HG02610 (cell line): ENCODE data around the gene NMNAT3.

ENCODE experiments used
- ATAC-seq: cut with Tn5 transposase; IDR thresholded peaks from one replicate; pipeline ENCODE4 v1.9.1; 2021; ENCODE audit warnings: mild to moderate bottlenecking, moderate library complexity; ENCODE audit not compliant: unreplicated experiment

Gene NMNAT3

DNA sequence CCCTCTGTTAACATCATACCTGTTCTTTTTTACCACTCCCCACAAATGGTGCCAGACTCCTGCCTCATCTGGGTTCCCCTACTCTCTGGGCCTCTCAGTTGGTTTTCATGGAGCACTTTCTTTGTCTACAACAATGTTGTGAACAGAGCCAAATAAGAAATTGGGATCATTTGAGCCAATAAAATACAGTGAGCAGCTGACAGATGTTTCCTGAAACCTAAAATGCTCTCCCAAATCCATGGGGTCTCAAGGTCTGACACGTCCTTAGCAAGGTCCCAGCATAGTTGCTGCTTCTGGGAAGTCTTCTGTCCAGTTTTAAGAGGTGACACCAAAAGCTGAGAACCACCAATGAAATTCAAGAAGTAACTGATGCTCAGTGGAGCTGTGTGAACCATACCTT is 1.7 kb downstream of the NMNAT3 start:
- ATAC-seq: no peak

DNA sequence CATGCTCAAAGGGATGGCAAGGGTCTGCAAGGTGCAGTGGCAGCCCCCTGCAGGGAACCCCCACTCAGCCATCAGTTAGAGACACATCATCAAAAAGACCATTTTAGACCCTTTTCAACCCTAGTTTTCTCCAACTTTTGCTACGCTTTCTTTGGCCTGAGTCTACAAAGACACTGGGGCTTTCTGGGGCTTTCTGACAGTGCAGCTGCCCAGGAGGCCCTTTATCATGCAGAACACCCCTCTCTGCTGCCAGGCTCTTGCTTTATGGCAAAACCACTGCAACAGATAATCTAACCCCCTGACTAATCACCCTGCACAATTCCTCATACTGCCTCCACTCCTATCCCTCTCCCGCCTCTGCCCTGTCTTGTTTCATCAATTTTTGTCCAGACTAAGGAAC is 2.4 kb downstream of the NMNAT3 start:
- no peak for ATAC-seq

DNA sequence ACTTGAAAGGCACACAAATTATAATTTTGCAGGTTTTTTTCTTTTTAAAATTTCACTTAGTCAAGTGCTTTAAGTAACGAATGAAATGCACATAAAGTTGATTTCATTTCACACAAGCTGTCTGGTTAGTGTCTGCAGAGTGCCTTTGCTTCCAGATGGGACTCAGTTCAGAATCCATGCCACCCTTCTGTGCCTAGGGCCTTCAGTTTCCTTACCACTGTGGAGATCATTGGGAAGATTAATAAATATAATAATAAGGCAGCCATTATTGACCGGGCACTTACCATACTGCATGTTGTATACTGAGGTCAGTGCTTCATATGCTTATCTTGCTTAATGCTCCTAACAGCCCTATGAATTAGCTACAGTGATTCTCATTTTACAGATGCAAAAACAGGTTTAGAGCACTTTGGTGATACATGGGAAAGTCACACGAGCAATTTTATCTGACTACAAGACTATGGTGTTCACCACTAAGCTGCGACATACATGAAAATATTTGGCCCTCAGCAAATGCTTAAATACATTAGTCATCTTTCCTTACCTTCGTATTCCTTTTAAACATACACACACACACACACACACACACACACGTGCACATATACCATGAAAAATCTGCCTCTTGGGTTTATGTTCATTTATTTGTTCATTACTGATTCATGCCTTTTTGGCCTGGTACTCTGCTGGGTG is 3.1 kb downstream of the NMNAT3 start:
- ATAC-seq: no peak

DNA sequence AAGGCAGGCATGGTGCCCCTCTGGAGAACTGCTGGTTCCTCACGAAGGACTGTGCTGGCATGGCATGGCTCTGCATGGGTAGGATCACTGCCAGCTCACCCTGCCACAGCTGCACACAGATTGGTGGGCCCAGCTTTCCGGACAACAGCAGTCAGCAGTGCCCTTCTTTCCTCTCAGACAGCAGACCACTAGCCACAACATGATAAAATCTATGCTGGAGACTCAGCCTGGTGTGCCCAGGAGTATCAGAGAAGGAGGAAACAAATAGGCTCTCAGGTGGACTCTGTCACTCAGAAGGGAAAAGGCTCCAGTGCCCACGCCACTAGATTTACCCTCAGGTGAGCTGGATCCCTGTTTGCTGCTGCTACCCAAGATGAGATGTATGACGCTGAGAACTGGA is 4.9 kb downstream of the NMNAT3 start:
- ATAC-seq: no peak

DNA sequence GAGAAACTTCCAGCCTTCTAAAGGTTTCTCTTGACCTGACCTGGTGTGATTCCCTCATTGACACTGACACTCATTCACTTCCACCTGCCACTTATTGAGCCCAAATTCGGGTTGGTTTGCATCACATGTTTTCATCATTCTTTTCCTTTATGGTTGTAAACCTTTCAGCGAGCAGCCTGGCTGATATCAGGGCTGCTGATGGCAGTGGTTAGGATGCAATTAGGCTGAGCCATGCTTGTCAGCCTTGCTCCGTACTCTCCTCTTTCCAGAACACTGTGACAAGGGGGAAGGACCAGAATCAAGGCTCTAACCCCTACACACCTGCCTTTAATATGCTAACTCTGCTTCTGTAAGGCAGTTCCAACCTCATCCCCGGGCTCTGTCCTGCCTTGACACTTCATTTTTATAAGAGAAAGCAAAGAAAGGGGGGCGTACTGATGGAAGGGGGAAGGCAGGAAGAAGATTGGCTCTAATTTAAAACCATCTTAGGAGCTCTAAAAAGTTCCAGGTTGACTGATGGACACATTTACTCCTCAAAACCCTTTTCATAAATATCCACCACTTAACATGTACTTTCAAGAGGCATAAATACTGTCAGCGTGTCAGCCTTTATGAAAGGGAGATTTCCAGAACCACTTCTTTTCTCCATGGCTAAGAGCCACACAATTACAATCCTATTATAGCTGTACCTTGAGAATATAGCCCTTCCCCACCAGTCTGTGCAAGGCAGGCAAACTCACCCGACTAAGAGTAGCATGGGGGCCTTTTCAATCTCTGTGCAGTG is 5.7 kb downstream of the NMNAT3 start:
- ATAC-seq: no peak

DNA sequence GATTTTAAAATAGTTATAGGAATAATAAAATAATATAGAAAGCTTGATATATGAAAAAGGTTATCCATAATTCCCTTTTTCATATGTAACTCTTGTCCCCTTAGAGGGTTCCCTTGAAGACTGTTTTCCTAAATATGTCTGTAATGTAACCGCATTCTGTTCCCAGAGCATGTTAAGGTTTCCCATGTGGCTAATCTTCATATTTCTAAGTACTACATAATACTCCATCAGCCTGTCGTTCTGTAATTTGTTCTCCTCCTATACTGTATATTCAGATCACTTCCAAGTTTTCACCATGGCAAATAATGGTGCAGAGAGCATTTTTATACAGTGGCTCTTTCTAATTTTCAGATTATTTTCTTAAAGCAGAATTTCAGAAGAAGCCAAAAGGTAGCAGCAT is 6.7 kb downstream of the NMNAT3 start:
- ATAC-seq: no peak

DNA sequence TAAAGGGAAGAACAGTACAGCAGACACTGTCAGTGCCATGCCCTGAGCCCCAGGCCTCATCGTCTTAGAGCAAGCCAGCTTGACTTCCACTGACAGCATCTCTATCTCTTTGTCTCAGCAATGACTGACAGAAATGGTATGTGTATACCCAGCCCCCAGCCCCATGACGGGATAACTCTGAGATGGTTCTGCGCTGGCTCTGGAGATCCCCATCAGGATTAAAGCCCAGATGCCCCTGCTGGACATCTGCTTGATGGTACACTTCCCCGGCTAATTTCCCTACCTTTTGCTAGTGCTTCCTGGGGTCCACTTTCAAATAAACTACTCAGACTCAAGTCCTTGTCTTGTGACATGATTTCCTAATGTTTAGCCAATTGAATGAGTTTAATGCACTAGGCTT is 7.6 kb downstream of the NMNAT3 start:
- ATAC-seq: no peak

DNA sequence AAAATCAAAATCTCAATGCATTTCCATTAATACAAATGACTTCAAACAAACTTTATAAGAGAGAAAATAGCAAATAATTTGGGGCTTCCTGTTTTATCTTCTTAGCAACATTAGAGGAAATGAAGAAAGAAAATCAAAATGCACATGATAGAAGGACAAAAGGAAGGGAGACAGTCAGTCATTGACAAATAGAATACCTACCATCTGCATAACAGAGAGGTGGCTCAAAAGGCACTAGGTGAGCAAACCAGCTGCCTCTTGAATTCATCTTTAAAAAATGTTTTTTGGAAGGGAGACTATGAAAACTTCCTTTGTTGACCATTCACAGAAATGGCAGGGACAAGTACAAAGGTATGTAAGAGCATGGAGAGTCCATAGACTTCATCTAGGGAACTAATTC is 9.4 kb downstream of the NMNAT3 start:
- ATAC-seq: no peak

DNA sequence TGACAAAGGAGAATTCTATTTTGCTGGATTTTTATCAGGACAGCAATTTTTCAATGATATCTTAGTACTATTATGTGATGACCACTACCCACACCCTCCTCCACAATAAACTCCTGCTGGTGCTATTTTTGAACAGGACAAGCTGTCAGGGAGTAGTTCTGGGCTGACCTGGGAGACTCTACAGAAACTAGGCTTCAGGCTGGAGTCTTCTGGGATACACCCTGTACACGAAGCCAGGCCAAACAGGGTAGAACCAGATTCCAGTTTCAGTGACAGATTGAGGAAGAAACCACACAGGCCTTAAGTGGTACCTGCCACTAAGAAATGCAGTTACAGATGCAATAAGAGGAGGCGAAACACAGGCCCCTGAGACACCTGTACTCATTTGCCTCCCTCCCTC is 12.8 kb downstream of the NMNAT3 start:
- no peak for ATAC-seq

DNA sequence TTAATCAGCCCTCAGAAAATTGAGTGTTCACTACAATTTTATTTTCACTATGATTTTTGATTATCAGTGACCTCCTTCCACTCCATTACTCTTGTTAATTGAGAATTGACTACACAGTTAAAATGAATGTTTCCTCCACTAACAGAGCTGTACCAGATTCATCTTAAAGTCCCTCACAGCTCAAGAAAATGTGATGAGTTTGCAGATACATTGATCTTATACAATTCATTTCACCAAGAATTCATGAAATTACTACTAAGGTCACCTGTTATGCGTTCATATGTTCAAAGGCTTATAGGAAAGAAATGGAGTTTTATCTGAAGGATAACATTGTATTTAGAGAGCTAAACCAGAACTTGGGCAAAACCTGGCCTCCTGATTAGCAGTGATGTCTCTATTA is 17.5 kb downstream of the NMNAT3 start:
- ATAC-seq: no peak

DNA sequence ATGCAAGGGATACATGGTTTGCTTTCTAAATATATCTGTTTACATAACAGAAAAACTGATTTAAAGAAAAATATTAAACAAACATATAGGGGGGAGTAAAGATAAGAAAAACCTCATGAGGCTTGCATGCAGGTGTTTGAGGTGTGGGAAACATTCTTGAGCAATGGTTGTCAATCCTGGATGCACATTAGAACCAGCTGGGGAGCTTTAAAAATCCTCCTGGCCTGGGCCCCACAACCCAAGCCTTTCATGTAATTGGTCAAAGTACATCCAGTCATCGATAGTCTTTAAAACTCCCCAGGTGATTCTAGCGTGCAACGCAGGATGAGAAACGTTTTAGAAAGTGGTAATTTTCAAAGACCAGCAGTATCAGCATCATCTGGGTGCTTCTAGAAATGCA is 18.3 kb downstream of the NMNAT3 start:
- no peak for ATAC-seq

DNA sequence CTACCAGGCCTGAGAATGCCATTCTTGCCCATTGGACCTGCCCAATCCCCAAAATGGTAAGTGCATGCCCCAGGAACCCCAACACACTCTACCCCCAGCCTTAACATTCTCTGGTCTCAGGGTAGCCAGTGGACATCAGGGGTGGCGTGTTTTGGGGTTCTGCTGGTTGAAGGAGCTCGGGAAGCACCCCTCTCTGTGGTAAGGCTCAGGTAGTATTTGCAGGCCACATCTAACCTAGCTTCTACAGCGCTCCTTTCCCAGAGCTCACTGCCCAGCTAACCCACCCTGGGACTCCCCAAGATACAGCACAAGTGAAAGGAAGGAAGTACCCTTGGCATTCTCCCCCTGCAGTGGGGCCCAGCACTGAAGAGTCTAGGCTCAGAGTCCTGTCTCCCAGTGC is 19.8 kb downstream of the NMNAT3 start:
- no peak for ATAC-seq

DNA sequence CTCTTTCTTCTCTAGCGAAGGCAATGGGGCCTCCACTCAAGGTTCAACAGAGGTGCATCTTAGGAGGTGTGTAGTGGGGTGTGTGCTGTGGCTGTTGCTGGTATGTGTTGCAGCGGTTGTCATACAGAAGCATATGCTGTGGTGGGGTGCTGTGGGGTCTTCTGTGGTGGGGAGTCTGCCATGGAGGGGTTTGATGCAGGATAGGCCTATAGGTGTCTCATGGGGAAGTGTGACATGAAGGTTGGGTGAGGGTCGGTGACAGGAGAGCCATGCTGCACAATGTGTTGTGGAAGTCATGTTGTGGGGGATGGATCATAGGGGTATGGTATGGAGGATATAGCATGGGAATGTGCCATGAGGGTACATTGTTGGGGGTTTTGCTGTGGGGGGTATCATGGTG is 20.3 kb downstream of the NMNAT3 start:
- ATAC-seq: no peak

DNA sequence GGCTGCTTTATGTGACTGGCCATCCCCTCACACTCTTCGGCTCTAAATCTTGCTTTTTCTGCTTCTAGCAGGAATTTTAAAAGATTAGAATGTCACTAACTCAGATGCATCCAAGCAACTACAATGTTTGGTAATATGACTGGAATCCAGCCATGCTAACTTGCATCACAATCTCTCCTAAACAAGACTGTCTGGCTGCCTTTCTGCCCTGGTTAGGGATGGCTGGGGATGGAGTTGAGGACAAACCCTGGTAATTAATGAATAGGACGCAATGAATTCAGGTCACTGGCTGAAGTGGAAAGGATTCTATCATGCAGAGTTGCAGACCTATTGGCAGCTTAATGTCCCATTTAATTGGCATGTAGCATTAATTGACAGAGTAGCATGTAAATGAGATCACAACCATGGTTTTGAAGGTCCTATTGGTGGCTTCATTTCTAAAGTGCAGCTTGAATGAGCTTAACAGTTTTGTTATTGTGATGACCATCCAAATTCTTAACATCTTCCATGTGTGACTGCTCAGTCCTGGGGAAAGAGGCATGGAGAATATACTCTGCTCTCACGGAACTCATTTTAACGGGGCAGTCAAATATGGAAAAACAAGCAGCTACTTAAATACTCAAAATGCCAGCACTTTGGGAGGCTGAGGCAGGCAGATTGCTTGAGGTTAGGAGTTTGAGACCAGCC is 21.7 kb downstream of the NMNAT3 start:
- no peak for ATAC-seq

DNA sequence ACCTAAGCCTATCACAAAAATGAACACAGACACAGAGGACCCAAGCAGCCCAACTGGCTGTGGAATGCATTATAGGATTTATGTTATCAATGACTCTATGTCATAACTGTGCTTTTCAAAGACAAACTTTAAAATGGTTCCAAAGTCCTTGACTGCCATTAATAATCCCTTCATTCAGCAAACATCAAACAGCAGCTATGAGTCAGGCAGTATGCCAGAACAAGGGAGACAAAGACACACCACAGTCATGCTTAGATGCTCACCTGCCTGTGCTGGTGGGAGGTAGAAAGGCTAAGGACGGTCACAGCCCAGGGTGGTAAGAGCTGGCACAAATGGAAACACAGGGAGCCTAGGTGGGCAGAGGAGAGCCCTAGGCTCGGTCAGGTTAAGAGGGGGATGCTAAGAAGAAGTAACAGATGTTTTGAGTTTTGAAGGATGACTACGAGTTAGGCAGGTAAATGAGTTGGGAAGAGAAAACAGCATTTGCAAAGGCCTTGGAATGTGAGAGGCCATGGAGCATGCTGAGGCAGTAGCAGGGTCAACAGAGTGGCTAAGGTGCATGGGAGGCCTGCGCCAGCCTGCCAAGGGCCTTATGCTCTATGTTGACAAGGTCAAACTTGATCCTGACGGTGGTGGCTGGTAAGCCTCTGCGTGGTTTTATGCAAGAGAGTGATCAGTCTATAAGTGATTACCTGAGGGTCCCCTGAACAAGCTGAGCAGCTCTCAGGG is 23.0 kb downstream of the NMNAT3 start:
- ATAC-seq: no peak

DNA sequence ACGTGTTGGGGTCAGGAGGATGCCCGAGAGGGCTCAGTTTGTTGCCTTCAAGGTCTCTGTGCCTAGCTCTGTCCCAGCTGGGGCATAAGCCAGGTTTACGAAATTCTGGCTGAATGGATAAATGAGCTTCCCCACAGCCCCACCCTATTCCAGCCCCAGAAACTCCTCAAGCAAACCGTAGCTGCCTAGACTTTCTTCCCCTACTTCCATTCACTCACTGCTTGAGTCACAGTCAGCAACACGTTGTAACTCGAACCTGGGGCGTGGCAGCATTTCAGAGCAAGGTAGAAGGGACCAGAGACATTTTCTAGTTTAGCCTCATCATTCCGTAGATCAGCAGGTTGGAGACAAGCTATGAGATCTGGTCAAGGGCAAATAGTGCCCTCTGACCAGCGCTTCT is 24.2 kb downstream of the NMNAT3 start:
- ATAC-seq: no peak

DNA sequence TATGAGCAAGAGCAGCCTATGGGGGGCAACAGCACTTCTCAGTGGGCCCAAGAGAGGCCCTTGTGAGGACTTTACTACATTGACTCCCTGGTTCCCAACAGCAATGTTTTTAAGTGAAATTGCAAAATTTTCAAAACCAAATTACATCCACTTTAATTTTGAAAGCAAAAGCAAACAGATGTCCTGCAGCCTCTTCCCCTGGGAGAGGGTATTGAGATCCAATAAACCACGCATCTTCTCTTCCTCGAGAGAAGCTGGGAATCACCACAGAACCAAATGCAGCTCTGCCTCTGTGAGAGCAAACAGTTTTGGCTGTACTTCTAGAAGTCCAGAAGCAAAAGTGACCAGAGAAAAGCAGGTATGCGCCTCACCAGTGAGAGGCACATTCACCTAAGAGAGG is 25.2 kb downstream of the NMNAT3 start:
- ATAC-seq: no peak

DNA sequence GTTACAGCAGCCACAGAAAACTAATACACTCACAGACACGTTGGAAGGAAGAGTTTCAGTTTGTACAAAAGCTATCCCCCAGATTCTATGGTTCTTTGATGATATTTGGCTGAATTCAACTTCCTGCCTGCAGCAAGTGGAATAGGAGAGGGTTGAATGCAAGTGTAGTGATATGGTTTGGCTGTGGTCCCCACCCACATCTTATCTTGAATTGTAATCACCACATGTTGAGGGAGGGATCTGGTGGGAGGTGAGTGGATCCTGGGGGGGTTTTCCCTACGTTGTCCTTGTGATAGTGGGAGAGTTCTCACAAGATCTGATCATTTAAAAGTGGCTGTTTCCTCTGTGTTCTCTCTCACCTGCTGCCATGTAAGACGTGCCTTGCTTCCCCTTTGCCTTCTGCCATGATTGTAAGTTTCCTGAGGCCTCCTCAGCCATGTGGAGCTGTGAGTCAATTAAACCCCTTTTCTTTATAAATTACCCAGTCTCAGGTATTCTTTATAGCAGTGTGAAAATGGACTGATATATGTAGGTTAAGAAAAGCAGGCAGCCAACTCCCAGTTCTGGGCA is 29.8 kb downstream of the NMNAT3 start:
- no peak for ATAC-seq

DNA sequence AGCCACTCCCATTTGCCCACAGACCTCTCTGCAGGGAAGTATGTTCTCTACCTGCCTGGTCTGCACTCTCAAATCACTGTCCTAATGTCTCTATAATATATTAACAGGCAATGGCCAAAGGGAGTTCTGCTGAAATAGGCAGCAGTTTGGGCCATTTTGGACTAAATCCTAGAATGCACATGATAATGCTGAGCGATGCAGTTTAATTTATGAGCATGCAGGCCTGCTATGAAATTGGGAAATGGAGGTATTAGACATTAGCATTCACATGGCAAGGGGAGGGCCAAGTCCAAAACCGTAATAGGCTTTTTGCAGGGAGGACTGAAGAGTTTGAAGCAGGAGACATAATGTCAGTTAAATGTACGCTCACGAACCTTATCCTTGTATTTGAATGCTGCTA is 31.3 kb downstream of the NMNAT3 start:
- no peak for ATAC-seq

DNA sequence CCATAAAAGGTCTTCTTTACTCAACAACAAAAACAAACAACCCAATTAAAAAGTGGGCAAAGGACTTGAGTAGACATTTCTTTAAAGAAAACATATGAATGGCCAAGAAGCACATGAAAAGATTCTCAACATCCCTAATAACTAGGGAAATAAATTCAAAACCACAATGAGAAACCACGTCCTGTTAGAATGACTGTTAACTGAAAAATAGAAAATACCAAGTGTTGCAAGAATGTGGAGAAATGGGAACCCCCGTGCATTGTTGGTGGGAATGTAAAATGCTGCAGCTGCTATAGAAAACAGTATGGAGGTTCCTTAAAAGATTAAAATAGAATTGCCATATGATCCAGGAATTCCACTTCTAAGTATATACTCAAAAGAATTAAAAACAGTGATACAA is 34.8 kb downstream of the NMNAT3 start:
- no peak for ATAC-seq

DNA sequence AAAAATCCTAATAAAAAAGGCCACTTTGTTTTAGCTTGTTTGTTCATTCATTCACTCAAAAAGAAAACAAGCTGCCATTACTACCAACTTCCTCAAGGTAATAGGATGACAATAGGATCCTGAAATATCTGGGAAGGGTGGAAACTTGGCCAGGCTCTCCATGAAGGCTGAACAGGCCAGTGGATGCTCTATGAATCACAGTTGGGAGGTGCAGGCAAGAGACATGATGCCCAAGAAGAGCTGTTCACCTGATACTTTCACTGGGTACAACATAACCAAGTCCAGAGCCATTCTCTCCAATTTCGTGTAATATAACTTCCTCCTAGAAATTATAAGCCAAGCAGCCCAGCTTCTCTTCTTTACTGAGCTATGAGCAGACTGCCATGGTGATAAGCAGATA is 37.3 kb downstream of the NMNAT3 start:
- ATAC-seq: no peak
